Epithelial cell of esophagus (primary cell): ENCODE data around the gene GPD1.

Experiments
- DNase-seq: peaks from one replicate; pipeline ENCODE4 v3.0.0; 2010; ENCODE audit warnings: low read depth
- H3K4me3 ChIP-seq: 2 replicates; pipeline ENCODE4 v1.5.1; 2011; ENCODE audit warnings: mild to moderate bottlenecking, low read length, control low read depth
- CTCF ChIP-seq: IDR thresholded peaks from 2 replicates; pipeline ENCODE4 v1.5.1; 2011; ENCODE audit warnings: low read depth, mild to moderate bottlenecking, low read length, control low read depth, inconsistent platforms; ENCODE audit not compliant: insufficient read depth; ENCODE audit errors: missing control alignments

The GPD1 gene

DNA sequence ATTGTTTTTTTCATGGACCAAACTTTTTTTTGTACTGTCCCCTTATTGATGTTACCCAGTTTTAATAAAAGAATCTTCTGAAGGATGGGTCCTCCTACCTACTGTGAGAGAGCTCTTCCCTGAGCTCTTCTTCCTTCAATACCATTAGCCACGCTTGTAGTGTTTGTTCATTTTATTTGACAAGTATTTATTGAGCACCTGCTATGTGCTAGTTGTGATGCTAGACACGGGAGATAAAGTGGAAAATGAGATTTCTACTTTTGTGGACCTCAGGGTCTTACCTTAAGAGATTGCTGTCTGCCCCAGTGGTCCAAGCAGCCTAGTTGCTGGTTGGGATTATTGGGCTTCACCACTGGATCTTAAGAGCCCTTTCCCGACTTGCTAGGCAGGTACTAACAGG, 3.2 kb upstream of the GPD1 start:
- no peak for DNase-seq
- TF ChIP-seq CTCF, result no peak
- H3K4me3 ChIP-seq, result no peak overlapping the region

DNA sequence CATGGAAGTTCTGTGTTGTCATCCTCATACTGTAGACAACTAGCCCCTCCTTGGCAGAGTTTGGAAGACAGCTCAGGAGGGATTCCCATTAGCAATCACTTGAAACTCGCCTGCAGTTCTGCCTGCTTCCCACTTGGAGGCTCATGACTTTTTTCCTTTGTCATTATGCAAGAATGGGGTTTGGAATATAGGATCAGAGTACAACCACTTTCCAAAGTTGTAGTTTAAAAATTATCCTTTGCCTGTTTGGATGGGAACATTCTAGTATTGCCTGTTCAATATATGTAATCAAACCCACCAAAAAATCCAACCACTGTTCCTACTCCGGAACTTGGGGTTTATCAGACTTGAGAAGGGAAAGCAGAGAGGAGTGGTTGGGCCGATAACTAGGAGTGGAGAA, 2.1 kb upstream of the GPD1 start:
- no peak overlapping the region for H3K4me3 ChIP-seq
- TF ChIP-seq CTCF, result peak; percentile 60
- peak; percentile 45 for DNase-seq

DNA sequence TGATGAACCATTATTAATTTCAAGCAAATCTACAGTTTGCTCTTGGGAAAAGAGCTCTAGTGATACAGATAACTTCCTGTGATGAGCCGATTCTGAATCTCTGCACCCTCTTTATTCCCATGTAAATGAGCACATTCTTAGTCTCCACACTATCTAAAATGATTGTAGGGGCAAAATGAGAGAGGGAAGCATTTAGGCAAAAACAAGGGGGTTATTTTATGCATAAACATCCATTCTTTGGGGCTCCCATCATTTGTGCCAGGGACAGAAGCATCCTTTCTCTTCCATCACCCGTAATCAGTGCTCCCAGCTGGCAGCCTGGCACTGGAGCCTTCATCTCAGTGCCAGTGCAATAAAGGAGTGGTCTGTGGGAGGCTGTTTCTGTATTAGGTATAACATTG, 1.7 kb upstream of the GPD1 start:
- DNase-seq, result no peak
- H3K4me3 ChIP-seq, result no peak overlapping the region
- TF ChIP-seq CTCF, result no peak

DNA sequence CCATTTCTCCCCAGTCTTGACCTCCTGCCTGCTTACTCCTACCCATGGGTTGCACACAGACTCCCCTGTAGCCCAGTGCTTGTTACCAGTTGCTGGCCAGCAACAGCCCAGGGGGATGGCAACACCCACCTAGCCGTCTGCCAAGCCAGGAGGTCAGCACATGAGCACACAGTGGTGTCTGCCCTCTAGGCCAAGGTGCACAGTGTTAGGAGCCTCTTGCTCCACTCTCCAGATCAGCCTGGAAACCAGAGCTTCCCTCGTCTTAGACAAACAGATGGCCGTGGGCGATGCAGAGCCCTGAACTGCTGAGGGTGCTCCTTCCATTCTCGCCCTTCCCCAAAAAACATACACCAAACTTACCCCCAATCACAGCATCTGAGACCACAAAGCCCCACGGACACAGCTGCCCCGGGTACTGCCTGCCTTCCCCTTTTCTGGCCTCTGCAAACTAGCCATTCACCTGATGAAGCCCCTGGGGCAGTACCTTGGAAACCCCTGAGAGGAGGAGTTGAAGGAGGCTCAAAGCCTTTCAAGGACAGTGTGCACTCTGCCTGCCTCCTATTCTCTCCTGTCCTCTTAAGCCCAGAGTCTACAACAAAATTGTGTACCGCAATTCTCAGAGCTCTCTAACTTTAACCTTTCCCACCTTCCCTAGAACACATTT, 1.0 kb upstream of the GPD1 start:
- H3K4me3 ChIP-seq, result no peak overlapping the region
- no peak for DNase-seq
- TF ChIP-seq CTCF, result no peak

DNA sequence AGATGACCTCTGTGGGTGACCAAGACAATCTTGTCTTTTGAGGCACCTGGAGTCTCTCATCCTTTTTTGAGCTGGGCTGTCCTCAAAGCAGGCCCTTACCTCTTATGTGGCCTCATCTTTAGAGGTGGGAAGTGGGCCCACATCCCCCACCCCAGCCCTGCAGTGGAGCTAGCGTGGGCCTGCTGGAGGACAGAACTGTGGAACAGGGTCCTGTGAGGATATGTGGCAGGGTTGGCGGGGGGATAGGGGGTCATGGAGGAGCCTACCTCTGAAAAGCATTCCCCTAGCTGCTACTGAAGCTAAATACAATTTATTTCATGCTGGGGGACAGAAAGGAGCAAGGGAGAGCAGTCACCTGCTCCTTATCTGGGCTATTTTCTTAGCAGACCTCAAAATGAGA, 457 bp upstream of the GPD1 start:
- no peak for TF ChIP-seq CTCF
- no peak for DNase-seq
- no peak overlapping the region for H3K4me3 ChIP-seq

DNA sequence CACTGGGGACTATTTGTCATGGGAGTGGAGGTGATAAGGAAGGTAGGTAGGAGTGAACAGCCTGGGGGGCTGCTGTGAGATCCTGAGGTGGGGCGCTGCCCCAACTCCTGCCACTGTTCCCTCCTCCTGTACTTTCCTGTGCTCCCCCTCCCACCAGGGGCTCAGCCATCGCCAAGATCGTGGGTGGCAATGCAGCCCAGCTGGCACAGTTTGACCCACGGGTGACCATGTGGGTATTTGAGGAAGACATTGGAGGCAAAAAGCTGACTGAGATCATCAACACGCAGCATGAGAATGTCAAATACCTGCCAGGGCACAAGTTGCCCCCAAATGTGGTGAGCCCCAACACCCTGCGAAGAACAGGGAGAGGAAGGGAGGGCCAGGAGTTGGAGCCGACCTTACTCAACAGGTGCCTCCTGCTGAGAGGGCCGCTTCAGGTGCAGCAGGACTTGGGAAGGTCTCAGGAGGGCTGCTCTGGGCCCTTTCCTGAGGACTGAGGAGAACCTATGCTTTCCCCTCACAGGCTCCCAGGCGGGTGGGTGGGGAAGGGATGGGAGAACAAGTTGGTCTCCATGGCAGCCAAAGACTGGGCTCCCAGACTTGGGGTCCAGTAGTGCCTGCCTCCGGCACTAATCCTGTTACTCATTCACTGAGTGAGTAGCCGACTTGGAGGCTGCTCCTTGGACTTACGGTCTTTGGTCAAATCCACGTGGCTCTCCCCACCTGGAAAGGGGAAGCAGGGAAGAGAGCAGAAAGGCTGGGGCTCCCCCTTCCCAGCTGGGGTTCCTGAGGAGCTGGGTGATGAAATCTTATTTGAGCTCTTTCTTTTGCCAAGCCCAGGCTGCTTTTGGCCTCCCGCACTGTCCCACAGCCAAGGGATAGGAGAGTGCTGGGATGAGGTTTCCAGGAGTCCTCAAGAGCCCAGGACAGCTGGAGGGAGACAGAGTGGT, 884 bp downstream of the GPD1 start:
- H3K4me3 ChIP-seq, result no peak overlapping the region
- TF ChIP-seq CTCF, result no peak
- DNase-seq, result no peak

DNA sequence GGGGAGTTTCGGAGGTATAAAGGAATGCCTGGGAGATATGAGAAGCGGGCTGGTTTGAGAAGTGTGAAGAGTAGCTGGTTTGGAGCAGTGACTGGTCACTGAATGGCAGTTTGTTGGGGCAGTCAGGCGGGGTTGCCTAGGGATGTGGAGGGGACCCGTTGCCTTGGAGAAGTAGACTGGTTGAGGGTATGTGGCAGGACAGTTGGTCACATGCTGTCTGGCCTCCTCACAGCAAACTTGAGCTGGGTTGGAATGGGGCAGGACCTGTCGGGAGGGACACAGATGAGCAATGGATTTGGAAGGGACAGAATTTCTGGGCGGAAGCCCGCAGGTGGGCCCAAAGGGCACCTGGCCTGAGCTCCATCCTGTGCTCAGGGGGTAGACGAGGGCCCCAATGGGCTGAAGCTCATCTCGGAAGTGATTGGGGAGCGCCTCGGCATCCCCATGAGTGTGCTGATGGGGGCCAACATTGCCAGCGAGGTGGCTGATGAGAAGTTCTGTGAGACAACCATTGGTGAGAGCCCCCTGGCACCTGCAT, 2.2 kb downstream of the GPD1 start:
- no peak for DNase-seq
- H3K4me3 ChIP-seq, result no peak overlapping the region
- no peak for TF ChIP-seq CTCF
